GM12875 (cell line): ENCODE measurements around the gene SNRPN.

Experiments
- H3K4me3 ChIP-seq: one replicate; pipeline ENCODE4 v1.5.1; 2011; ENCODE audit warnings: low read depth, low read length, control low read depth
- TF ChIP-seq, protein P1 (sequence below): IDR thresholded peaks from 2 replicates; pipeline ENCODE4 v1.5.1; 2011; ENCODE audit warnings: low read depth, mild to moderate bottlenecking, control low read depth, inconsistent platforms, low read length, moderate library complexity, borderline replicate concordance; ENCODE audit not compliant: insufficient read depth

The SNRPN gene

DNA sequence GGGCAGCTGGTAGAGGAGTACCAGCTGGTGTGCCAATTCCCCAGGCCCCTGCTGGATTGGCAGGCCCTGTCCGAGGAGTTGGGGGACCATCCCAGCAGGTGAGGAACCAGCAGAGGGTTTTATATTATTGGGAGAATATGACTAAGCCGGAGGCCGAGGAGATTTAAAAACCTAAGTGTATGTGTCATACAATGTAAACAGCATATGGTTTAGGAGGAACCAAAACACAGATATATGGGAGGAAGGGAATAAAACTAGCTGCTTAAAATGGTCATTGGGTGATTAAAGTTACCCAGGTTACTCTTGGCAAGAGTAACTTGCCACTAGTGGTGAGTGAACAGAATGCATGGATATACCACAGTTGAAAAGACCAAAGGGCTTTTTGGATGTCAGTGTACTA, 22.1 kb downstream of the SNRPN start:
- no peak overlapping the region for H3K4me3 ChIP-seq
- TF ChIP-seq, protein P1, sequence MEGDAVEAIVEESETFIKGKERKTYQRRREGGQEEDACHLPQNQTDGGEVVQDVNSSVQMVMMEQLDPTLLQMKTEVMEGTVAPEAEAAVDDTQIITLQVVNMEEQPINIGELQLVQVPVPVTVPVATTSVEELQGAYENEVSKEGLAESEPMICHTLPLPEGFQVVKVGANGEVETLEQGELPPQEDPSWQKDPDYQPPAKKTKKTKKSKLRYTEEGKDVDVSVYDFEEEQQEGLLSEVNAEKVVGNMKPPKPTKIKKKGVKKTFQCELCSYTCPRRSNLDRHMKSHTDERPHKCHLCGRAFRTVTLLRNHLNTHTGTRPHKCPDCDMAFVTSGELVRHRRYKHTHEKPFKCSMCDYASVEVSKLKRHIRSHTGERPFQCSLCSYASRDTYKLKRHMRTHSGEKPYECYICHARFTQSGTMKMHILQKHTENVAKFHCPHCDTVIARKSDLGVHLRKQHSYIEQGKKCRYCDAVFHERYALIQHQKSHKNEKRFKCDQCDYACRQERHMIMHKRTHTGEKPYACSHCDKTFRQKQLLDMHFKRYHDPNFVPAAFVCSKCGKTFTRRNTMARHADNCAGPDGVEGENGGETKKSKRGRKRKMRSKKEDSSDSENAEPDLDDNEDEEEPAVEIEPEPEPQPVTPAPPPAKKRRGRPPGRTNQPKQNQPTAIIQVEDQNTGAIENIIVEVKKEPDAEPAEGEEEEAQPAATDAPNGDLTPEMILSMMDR, result no peak

DNA sequence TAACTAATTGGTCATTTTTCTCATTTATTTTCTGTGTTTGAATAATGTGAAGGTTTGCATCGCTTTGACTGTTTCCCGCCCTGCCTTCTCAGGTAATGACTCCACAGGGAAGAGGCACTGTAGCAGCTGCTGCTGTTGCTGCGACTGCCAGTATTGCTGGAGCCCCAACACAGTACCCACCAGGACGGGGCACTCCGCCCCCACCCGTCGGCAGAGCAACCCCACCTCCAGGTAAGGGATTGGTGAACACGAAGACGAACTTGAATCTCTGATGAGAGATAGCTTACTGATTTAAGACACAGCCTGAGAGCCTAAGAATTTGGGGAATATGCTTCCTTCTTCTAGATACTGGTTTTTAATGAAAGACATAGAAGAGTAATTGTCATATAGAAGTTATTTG, 22.9 kb downstream of the SNRPN start:
- H3K4me3 ChIP-seq, result no peak overlapping the region
- TF ChIP-seq, protein P1, result no peak

DNA sequence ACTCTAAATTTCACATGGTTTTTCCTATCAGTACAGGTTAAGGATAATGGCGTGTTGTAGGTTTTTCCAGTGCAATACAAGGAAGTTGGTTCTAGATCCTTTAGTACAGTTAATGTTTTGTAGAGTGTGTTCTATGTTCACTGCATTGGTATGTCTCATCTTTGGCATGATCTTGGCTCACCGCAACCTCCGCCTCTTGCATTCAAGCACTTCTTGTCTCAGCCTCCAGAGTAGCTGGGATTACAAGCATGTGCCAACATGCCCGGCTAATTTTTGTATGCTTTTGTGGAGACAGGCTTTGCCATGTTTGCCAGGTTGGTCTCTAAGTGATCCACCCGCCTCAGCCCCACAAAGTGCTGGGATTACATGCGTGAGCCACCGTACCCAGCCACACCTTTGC, 30.4 kb downstream of the SNRPN start:
- no peak overlapping the region for H3K4me3 ChIP-seq
- TF ChIP-seq, protein P1, result no peak

DNA sequence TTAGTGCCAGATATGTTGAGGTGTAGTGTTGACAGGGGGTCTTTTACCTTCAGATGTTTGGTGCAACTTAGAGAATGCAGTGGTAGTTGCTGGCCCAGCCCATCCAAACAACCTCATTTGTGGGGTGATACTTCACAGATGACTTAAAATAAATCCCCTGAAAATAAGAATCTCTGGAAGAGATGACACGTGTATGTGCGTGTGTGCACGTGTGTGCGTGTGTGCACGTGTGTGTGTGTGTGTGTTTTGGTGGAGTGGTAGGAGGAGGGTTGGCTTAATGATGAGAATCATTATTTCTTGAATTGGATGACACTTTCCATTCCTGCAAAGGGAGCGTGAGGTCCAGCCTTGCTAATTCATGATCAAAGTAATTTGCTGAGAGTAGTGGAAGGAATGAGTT, 31.9 kb downstream of the SNRPN start:
- no peak overlapping the region for H3K4me3 ChIP-seq
- TF ChIP-seq, protein P1, result no peak

DNA sequence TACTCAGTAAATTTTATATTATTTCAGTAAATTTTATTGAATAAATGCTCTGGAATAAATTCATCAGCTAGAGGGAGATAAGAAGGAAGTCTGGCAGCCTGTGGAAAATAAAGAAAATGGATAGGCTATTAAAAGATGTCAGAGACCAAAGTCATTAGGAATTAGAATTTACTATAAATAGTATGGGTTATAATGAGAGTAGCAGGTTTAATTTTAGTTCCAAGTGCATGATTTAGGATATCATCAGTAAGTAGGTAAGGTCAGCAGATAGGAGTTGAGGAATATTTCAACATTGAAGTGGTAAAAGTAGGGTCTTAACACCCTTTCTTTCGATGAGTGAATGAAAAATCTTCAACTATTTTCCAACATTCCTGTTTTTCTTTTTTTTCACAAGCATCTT, 64.6 kb downstream of the SNRPN start:
- no peak overlapping the region for H3K4me3 ChIP-seq
- TF ChIP-seq, protein P1, result no peak

DNA sequence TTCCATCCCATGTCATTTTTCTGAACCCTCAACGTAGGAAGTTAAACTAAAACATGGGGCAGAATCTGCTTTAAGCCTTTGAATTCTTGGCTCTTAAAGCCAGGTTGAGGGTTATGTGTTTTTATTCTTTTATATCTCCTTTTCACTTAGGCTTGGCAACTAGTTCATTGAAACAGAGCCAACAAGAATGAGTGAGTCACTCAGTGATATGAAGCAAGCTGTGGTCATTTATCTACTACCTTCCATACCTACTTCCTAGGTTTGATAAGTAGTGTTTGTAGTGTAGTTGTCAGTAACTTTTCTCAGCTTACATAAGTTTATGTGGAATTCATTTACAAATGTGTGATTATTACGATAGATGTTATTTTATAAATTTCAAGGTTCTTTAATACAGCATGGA, 67.4 kb downstream of the SNRPN start:
- H3K4me3 ChIP-seq, result no peak overlapping the region

More for the DNA sequence above, 67.4 kb downstream of the SNRPN start:
- TF ChIP-seq, protein P1, result no peak
